SK-N-SH treated with all-trans-retinoic acid at 6 μM for 48 hours (cell line): Measurements from ENCODE around the gene ADAMTS17.

Experiments used
- ATAC-seq: fragments of 200-7000 bp; cut with Tn5 transposase; 3 replicates; pipeline ENCODE4 v1.9.1; 2020; ENCODE audit warnings: mild to moderate bottlenecking, moderate library complexity
- ARNTL ChIP-seq: fragments of 450-650 bp; formaldehyde crosslinking; IDR thresholded peaks from 2 replicates; pipeline ENCODE4 v1.5.0; 2020; ENCODE audit warnings: low read depth, mild to moderate bottlenecking, moderate library complexity, borderline replicate concordance
- BACH2 ChIP-seq: fragments of 250-450 bp; sonication (Bioruptor Pico); IDR thresholded peaks from 2 replicates; pipeline ENCODE4 v1.9.0; 2021; ENCODE audit warnings: mild to moderate bottlenecking, borderline replicate concordance
- ESRRG ChIP-seq: fragments of 250-450 bp; sonication (Bioruptor Pico); IDR thresholded peaks from 2 replicates; pipeline ENCODE4 v1.6.1; 2021; ENCODE audit warnings: mild to moderate bottlenecking
- ISL1 ChIP-seq: fragments of 250-450 bp; sonication (Bioruptor Pico); IDR thresholded peaks from 2 replicates; pipeline ENCODE4 v2.1.2; 2022; ENCODE audit warnings: mild to moderate bottlenecking, moderate library complexity
- OSR1 ChIP-seq: fragments of 250-450 bp; sonication (Bioruptor Pico); IDR thresholded peaks from 2 replicates; pipeline ENCODE4 v1.8.0; 2022; ENCODE audit warnings: moderate library complexity, mild to moderate bottlenecking, inconsistent platforms
- PPARA ChIP-seq: fragments of 250-450 bp; sonication (Bioruptor Pico); IDR thresholded peaks from 2 replicates; pipeline ENCODE4 v1.5.0; 2020; ENCODE audit warnings: mild to moderate bottlenecking, borderline replicate concordance
- RARB ChIP-seq: fragments of 250-450 bp; sonication (Bioruptor Pico); IDR thresholded peaks from 2 replicates; pipeline ENCODE4 v1.8.0; 2021; ENCODE audit warnings: mild to moderate bottlenecking, moderate library complexity
- SNAI2 ChIP-seq: fragments of 250-450 bp; sonication (Bioruptor Pico); IDR thresholded peaks from 2 replicates; pipeline ENCODE4 v1.5.0; 2020; ENCODE audit warnings: mild to moderate bottlenecking, moderate library complexity
- TCF4 ChIP-seq: fragments of 250-450 bp; sonication (Bioruptor Pico); IDR thresholded peaks from 2 replicates; pipeline ENCODE4 v1.8.0; 2021; ENCODE audit warnings: mild to moderate bottlenecking, moderate library complexity, borderline replicate concordance
- ZC3H10 ChIP-seq: fragments of 250-450 bp; sonication (Bioruptor Pico); IDR thresholded peaks from 2 replicates; pipeline ENCODE4 v1.5.1; 2021; ENCODE audit warnings: mild to moderate bottlenecking, moderate library complexity
- ZFP3 ChIP-seq: fragments of 250-450 bp; sonication (Bioruptor Pico); IDR thresholded peaks from 2 replicates; pipeline ENCODE4 v1.5.0; 2020; ENCODE audit warnings: mild to moderate bottlenecking, moderate library complexity
- ZFP30 ChIP-seq: fragments of 450-650 bp; formaldehyde crosslinking; IDR thresholded peaks from 2 replicates; pipeline ENCODE4 v1.5.0; 2022; ENCODE audit warnings: mild to moderate bottlenecking, moderate library complexity
- ZNF565 ChIP-seq: fragments of 450-650 bp; formaldehyde crosslinking; conservative IDR thresholded peaks from 2 replicates; pipeline ENCODE4 v1.5.0; 2020; ENCODE audit warnings: low read depth, mild to moderate bottlenecking, moderate library complexity
- ZNF70 ChIP-seq: fragments of 450-650 bp; formaldehyde crosslinking; IDR thresholded peaks from 2 replicates; pipeline ENCODE4 v1.5.0; 2020; ENCODE audit warnings: mild to moderate bottlenecking, moderate library complexity
- ZNF8 ChIP-seq: fragments of 450-650 bp; formaldehyde crosslinking; IDR thresholded peaks from 2 replicates; pipeline ENCODE4 v1.5.0; 2020; ENCODE audit warnings: mild to moderate bottlenecking, moderate library complexity
- TF ChIP-seq, protein P1 (sequence below): fragments of 250-450 bp; sonication (Bioruptor Pico); IDR thresholded peaks from 2 replicates; pipeline ENCODE4 v1.8.0; 2020; ENCODE audit warnings: mild to moderate bottlenecking, moderate library complexity, borderline replicate concordance
- TF ChIP-seq, protein P2 (sequence below): fragments of 250-450 bp; sonication (Bioruptor Pico); IDR thresholded peaks from 2 replicates; pipeline ENCODE4 v1.5.1; 2020; ENCODE audit warnings: low read depth, mild to moderate bottlenecking, moderate library complexity
- TF ChIP-seq, protein P3 (sequence below): fragments of 250-450 bp; sonication (Bioruptor Pico); IDR thresholded peaks from 2 replicates; pipeline ENCODE4 v1.8.0; 2021; ENCODE audit warnings: low read depth, mild to moderate bottlenecking, moderate library complexity, borderline replicate concordance
- TF ChIP-seq, protein P4 (sequence below): fragments of 250-450 bp; sonication (Bioruptor Pico); IDR thresholded peaks from 2 replicates; pipeline ENCODE4 v1.5.1; 2021; ENCODE audit warnings: mild to moderate bottlenecking, moderate library complexity
- TF ChIP-seq, protein P5 (sequence below): fragments of 250-450 bp; sonication (Bioruptor Pico); IDR thresholded peaks from 2 replicates; pipeline ENCODE4 v1.5.0; 2020; ENCODE audit warnings: mild to moderate bottlenecking, moderate library complexity

The ADAMTS17 gene

DNA sequence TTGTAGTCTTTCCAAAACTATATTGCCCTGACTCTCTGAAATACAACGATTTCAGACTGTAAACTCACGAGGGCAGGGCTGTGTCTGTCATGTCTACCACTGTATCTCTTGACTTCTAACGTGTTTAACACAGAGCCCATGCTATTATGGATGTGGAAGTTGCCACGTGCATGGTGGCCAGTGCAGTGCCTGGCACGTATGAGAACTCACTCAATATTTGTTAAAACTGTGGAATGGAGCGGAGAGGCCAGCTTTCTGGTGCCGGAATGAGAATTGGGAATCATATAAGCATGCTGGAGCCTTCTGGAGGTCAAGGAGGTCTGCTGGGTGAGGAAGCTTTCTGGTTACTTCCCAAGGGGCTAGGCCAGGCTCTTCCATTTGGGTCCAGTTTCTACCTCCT is 387.9 kb downstream of the ADAMTS17 start:
- TF ChIP-seq BACH2 (CRISPR knock-in tag) (no peak), ARNTL (CRISPR knock-in tag) (no peak), ZFP30 (CRISPR knock-in tag) (no peak), ZNF565 (CRISPR knock-in tag) (no peak), ISL1 (CRISPR knock-in tag) (no peak), ZNF8 (no peak)
- TF ChIP-seq, protein P1, sequence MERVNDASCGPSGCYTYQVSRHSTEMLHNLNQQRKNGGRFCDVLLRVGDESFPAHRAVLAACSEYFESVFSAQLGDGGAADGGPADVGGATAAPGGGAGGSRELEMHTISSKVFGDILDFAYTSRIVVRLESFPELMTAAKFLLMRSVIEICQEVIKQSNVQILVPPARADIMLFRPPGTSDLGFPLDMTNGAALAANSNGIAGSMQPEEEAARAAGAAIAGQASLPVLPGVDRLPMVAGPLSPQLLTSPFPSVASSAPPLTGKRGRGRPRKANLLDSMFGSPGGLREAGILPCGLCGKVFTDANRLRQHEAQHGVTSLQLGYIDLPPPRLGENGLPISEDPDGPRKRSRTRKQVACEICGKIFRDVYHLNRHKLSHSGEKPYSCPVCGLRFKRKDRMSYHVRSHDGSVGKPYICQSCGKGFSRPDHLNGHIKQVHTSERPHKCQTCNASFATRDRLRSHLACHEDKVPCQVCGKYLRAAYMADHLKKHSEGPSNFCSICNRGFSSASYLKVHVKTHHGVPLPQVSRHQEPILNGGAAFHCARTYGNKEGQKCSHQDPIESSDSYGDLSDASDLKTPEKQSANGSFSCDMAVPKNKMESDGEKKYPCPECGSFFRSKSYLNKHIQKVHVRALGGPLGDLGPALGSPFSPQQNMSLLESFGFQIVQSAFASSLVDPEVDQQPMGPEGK (CRISPR knock-in tag), result no peak
- TF ChIP-seq, protein P2, sequence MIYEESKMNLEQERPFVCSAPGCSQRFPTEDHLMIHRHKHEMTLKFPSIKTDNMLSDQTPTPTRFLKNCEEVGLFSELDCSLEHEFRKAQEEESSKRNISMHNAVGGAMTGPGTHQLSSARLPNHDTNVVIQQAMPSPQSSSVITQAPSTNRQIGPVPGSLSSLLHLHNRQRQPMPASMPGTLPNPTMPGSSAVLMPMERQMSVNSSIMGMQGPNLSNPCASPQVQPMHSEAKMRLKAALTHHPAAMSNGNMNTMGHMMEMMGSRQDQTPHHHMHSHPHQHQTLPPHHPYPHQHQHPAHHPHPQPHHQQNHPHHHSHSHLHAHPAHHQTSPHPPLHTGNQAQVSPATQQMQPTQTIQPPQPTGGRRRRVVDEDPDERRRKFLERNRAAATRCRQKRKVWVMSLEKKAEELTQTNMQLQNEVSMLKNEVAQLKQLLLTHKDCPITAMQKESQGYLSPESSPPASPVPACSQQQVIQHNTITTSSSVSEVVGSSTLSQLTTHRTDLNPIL (CRISPR knock-in tag), result no peak
- ATAC-seq, result no peak

DNA sequence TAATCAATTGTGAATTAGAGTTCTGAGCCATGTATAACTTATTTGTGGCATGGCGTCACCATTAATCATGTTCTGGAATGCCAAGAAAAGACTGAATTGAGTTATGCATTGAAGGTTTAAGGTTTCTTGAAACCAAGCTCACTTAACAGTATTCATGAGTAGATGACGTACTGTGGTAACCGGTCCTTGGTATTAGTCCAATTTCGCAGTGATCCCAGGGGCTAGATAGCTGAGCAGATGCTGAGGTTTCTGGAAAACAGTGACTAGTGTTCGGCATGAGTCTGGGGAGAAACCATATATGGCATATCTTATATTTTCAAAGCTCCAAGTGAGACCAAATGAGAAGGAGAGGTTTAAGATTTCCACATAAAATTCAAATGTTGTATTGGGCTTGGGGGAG is 390.3 kb downstream of the ADAMTS17 start:
- no peak for TF ChIP-seq ZNF70 (CRISPR knock-in tag)
- TF ChIP-seq, protein P3, sequence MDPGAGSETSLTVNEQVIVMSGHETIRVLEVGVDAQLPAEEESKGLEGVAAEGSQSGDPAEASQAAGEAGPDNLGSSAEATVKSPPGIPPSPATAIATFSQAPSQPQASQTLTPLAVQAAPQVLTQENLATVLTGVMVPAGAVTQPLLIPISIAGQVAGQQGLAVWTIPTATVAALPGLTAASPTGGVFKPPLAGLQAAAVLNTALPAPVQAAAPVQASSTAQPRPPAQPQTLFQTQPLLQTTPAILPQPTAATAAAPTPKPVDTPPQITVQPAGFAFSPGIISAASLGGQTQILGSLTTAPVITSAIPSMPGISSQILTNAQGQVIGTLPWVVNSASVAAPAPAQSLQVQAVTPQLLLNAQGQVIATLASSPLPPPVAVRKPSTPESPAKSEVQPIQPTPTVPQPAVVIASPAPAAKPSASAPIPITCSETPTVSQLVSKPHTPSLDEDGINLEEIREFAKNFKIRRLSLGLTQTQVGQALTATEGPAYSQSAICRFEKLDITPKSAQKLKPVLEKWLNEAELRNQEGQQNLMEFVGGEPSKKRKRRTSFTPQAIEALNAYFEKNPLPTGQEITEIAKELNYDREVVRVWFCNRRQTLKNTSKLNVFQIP (CRISPR knock-in tag), result no peak
- TF ChIP-seq BACH2 (CRISPR knock-in tag), result no peak
- TF ChIP-seq, protein P2 (CRISPR knock-in tag), result no peak
- no peak for TF ChIP-seq ZC3H10 (CRISPR knock-in tag)
- no peak for TF ChIP-seq PPARA (CRISPR knock-in tag)
- no peak for TF ChIP-seq SNAI2 (CRISPR knock-in tag)
- TF ChIP-seq ISL1 (CRISPR knock-in tag), result no peak
- TF ChIP-seq ZFP3 (CRISPR knock-in tag), result no peak
- no peak for ATAC-seq

DNA sequence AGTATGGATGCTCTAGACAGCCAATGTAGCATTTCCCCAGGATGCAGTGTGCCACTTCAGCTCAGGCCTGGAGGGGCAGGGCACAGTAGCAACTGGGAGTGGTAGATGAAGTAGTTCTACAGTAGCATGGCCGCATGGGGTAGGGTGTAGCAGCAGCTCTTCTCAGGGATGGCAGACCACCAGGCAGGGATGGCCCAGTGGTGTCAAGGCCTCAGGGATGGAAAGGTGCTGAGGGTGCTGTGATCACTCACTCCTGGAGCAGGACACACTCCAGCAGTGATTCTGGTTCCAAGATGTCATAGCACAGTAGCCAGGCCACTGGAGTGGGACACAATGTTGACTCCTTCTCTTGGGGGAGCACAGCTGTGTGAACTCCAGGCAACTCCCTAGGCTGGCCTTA is 397.6 kb downstream of the ADAMTS17 start:
- ATAC-seq, result no peak
- TF ChIP-seq, protein P4, sequence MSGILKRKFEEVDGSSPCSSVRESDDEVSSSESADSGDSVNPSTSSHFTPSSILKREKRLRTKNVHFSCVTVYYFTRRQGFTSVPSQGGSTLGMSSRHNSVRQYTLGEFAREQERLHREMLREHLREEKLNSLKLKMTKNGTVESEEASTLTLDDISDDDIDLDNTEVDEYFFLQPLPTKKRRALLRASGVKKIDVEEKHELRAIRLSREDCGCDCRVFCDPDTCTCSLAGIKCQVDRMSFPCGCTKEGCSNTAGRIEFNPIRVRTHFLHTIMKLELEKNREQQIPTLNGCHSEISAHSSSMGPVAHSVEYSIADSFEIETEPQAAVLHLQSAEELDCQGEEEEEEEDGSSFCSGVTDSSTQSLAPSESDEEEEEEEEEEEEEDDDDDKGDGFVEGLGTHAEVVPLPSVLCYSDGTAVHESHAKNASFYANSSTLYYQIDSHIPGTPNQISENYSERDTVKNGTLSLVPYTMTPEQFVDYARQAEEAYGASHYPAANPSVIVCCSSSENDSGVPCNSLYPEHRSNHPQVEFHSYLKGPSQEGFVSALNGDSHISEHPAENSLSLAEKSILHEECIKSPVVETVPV (CRISPR knock-in tag), result no peak
- TF ChIP-seq, protein P3 (CRISPR knock-in tag), result no peak
- TF ChIP-seq ZNF8, result no peak
- no peak for TF ChIP-seq TCF4 (CRISPR knock-in tag)
- no peak for TF ChIP-seq OSR1 (CRISPR knock-in tag)
- no peak for TF ChIP-seq ZFP30 (CRISPR knock-in tag)
- TF ChIP-seq ESRRG (CRISPR knock-in tag), result no peak
- no peak for TF ChIP-seq ISL1 (CRISPR knock-in tag)
- TF ChIP-seq ZFP3 (CRISPR knock-in tag), result no peak
- TF ChIP-seq, protein P5, sequence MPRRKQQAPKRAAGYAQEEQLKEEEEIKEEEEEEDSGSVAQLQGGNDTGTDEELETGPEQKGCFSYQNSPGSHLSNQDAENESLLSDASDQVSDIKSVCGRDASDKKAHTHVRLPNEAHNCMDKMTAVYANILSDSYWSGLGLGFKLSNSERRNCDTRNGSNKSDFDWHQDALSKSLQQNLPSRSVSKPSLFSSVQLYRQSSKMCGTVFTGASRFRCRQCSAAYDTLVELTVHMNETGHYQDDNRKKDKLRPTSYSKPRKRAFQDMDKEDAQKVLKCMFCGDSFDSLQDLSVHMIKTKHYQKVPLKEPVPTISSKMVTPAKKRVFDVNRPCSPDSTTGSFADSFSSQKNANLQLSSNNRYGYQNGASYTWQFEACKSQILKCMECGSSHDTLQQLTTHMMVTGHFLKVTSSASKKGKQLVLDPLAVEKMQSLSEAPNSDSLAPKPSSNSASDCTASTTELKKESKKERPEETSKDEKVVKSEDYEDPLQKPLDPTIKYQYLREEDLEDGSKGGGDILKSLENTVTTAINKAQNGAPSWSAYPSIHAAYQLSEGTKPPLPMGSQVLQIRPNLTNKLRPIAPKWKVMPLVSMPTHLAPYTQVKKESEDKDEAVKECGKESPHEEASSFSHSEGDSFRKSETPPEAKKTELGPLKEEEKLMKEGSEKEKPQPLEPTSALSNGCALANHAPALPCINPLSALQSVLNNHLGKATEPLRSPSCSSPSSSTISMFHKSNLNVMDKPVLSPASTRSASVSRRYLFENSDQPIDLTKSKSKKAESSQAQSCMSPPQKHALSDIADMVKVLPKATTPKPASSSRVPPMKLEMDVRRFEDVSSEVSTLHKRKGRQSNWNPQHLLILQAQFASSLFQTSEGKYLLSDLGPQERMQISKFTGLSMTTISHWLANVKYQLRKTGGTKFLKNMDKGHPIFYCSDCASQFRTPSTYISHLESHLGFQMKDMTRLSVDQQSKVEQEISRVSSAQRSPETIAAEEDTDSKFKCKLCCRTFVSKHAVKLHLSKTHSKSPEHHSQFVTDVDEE (CRISPR knock-in tag), result no peak
- no peak for TF ChIP-seq ZC3H10 (CRISPR knock-in tag)
- TF ChIP-seq, protein P2 (CRISPR knock-in tag), result no peak
- no peak for TF ChIP-seq RARB
- TF ChIP-seq, protein P1 (CRISPR knock-in tag), result no peak
- TF ChIP-seq PPARA (CRISPR knock-in tag), result no peak
- no peak for TF ChIP-seq SNAI2 (CRISPR knock-in tag)
- no peak for TF ChIP-seq ARNTL (CRISPR knock-in tag)
- no peak for TF ChIP-seq BACH2 (CRISPR knock-in tag)
